Breast epithelium (tissue), 4 donors: ENCODE measurements around the gene SMARCD3. TPM values are rescaled to one million over a fixed set of nuclear protein-coding genes. Genes with fewer than 3 reads are reported as not detected.

Source experiments
- DNase-seq, 2 donors: peaks; one replicate each; pipeline ENCODE4 v3.0.0-alpha.2; 2019; ENCODE audit warnings: low spot score in 2 of 2
- H3K27ac ChIP-seq, 2 donors: fragments of 200-600 bp; sonication (generic) in 1 of 2; one replicate each; pipeline ENCODE4 v1.5.1; 2016 to 2019; ENCODE audit warnings: mild to moderate bottlenecking in 1 of 2
- H3K27me3 ChIP-seq, 2 donors: fragments of 200-600 bp; sonication (generic) in 1 of 2; one replicate each; pipeline versions ENCODE4 v1.5.1 to v1.6.0; 2017 to 2019; ENCODE audit warnings: control low read depth in 1 of 2, mild to moderate bottlenecking in 1 of 2
- H3K36me3 ChIP-seq: fragments of 200-600 bp; one replicate; pipeline ENCODE4 v1.5.1; 2019
- H3K4me1 ChIP-seq, 2 donors: fragments of 200-600 bp; sonication (generic); one replicate each; pipeline ENCODE4 v1.5.1; 2016 to 2019; ENCODE audit warnings: control low read depth in 1 of 2
- H3K4me3 ChIP-seq, 3 donors: fragments of 200-600 bp; sonication (generic); 1 replicate in 2 of 3; 2 replicates in 1 of 3; pipeline ENCODE4 v1.5.1; 2016 to 2019; ENCODE audit warnings: mild to moderate bottlenecking in 3 of 3, moderate library complexity in 2 of 3
- H3K9me3 ChIP-seq, 2 donors: fragments of 200-600 bp; sonication (generic) in 1 of 2; one replicate each; pipeline ENCODE4 v1.5.1; 2016 to 2019; ENCODE audit warnings: control low read depth in 1 of 2
- POLR2A ChIP-seq: fragments of 450-650 bp; IDR thresholded peaks from one replicate; pipeline ENCODE4 v1.6.1; 2016; ENCODE audit warnings: antibody characterized with exemption, mild to moderate bottlenecking, moderate library complexity
- POLR2AphosphoS5 ChIP-seq, 3 donors: sonication (generic); formaldehyde crosslinking; IDR thresholded peaks; one replicate each; pipeline ENCODE4 v1.6.1; 2017; ENCODE audit warnings: antibody characterized with exemption in 3 of 3
- intact Hi-C: fragments of 100-400 bp; cut with DNase I; formaldehyde crosslinking; loops from one replicate; pipeline ENCODE4 v1.15.1; 2023; ENCODE audit warnings: low total_unique reads
- total RNA-seq, 3 donors: library from RNA; depleted of rRNA; stranded (reverse); fragments of >200 nt; gene quantifications; one replicate each; pipeline ENCODE4 v1.1.0, GENCODE V29; 2016
- TF ChIP-seq, protein P1 (sequence below), 3 donors: fragments of 450-650 bp; IDR thresholded peaks; one replicate each; pipeline ENCODE4 v1.5.1; 2016 to 2017; ENCODE audit warnings: antibody characterized with exemption in 3 of 3, mild to moderate bottlenecking in 3 of 3, moderate library complexity in 3 of 3

SMARCD3 gene
- total RNA-seq, 3 donors from 2014 or later = 21.3 to 69.5 (median 43.5) TPM

DNA sequence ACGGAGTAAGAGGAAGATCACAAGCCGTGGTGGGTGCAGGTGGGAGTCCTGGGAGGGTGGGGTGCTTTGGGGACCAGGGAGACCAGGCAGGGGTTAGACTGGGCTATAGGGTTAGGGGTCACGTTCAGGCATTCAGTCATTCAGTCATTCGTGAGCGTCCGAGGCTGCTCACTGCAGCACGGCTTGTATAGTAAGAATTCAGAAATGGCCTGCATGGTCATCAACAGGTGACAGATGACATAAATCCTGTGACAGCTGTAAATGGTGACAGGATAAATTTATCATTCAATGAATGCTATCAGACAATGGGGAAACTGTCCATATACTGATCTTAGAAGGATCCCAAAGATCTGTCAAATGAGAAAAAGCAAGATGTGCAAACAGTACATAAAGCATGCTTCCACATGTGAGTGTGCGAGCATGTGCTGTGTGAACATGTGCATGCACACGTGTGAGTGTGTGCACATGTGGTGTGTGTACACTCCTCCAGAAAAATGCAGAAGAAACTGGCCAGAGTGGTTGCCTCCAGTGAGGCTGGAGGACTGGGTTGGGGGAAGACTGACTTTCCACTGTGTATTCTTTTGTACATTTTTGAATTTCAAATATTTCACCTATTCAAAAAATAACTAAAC, 32.0 kb upstream of the SMARCD3 start:
- Histone ChIP-seq H3K27me3 (peaks cover 0 to 2% of the 10 kb centered on the region in 2 donors), H3K9me3 (no peaks in the 10 kb centered on the region), H3K4me3 (no peak overlapping the region), H3K4me1 (peaks cover 0 to 6% of the 10 kb centered on the region in 2 donors), H3K27ac (no peak overlapping the region), H3K36me3 (no peaks in the 10 kb centered on the region)
- DNase-seq = no peak
- intact Hi-C loops = no loop called here
- no peak for TF ChIP-seq POLR2AphosphoS5 (IDR thresholded peaks at IDR 0.05)
- TF ChIP-seq, protein P1, sequence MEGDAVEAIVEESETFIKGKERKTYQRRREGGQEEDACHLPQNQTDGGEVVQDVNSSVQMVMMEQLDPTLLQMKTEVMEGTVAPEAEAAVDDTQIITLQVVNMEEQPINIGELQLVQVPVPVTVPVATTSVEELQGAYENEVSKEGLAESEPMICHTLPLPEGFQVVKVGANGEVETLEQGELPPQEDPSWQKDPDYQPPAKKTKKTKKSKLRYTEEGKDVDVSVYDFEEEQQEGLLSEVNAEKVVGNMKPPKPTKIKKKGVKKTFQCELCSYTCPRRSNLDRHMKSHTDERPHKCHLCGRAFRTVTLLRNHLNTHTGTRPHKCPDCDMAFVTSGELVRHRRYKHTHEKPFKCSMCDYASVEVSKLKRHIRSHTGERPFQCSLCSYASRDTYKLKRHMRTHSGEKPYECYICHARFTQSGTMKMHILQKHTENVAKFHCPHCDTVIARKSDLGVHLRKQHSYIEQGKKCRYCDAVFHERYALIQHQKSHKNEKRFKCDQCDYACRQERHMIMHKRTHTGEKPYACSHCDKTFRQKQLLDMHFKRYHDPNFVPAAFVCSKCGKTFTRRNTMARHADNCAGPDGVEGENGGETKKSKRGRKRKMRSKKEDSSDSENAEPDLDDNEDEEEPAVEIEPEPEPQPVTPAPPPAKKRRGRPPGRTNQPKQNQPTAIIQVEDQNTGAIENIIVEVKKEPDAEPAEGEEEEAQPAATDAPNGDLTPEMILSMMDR (IDR thresholded peaks at IDR 0.05) = no peak
- TF ChIP-seq POLR2A = no peak

GRCh38 chr7:151279868-151280267, 31.4 kb upstream of the SMARCD3 start:
- TF ChIP-seq, protein P1 (IDR thresholded peaks at IDR 0.05) = no peak
- TF ChIP-seq POLR2A = no peak
- no peak for TF ChIP-seq POLR2AphosphoS5 (IDR thresholded peaks at IDR 0.05)
- DNase-seq = no peak
- intact Hi-C loops = no loop called here
- Histone ChIP-seq H3K4me3 (no peak overlapping the region), H3K36me3 (no peaks in the 10 kb centered on the region), H3K4me1 (peaks cover 0 to 12% of the 10 kb centered on the region in 2 donors), H3K9me3 (no peaks in the 10 kb centered on the region), H3K27me3 (peaks cover 0 to 2% of the 10 kb centered on the region in 2 donors), H3K27ac (no peak overlapping the region)

DNA sequence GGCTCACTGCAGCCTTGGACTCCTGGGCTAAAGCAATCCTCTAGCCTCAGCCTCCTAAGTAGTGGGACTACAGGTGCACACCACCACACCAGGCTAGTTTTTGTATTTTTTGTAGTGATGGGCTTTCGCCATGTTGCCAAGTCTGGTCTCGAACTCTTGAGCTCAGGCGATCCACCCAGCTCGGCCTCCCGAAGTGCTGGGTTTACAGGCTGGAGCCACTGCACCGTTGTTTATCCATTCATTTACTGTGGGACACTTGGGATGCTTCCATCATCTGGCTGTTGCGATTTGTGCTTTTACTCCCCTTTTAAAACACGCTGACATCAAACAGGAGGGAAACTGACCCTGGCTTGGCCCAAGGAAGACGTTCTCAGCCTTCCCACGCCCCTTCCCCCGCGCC, 30.5 kb upstream of the SMARCD3 start:
- H3K27me3 ChIP-seq = peaks cover 0 to 2% of the 10 kb centered on the region in 2 donors
- intact Hi-C loops = no loop called here
- no peaks in the 10 kb centered on the region for H3K36me3 ChIP-seq
- H3K4me3 ChIP-seq = no peak overlapping the region
- no peaks in the 10 kb centered on the region for H3K9me3 ChIP-seq
- no peak for DNase-seq
- H3K4me1 ChIP-seq = peaks cover 0 to 19% of the 10 kb centered on the region in 2 donors
- no peak for TF ChIP-seq POLR2A
- no peak overlapping the region for H3K27ac ChIP-seq

- no peak for DNase-seq
- peak overlapping the region in 2 of 3 donors; percentile 52 to 77 for H3K4me3 ChIP-seq
- no peaks in the 10 kb centered on the region for H3K36me3 ChIP-seq
- H3K4me1 ChIP-seq = peaks cover 2 to 21% of the 10 kb centered on the region in 2 donors
- H3K27ac ChIP-seq = peak overlapping the region in 1 of 2 donors; percentile 89
- TF ChIP-seq POLR2AphosphoS5 (IDR thresholded peaks at IDR 0.05) (no peak), POLR2A (no peak)
- TF ChIP-seq, protein P1 (IDR thresholded peaks at IDR 0.05) = no peak
- H3K9me3 ChIP-seq = no peaks in the 10 kb centered on the region
- intact Hi-C loops = no loop called here
- H3K27me3 ChIP-seq = peaks cover 0 to 2% of the 10 kb centered on the region in 2 donors
Measured at GRCh38 chr7:151277631-151278030, 29.1 kb upstream of the SMARCD3 start.

DNA sequence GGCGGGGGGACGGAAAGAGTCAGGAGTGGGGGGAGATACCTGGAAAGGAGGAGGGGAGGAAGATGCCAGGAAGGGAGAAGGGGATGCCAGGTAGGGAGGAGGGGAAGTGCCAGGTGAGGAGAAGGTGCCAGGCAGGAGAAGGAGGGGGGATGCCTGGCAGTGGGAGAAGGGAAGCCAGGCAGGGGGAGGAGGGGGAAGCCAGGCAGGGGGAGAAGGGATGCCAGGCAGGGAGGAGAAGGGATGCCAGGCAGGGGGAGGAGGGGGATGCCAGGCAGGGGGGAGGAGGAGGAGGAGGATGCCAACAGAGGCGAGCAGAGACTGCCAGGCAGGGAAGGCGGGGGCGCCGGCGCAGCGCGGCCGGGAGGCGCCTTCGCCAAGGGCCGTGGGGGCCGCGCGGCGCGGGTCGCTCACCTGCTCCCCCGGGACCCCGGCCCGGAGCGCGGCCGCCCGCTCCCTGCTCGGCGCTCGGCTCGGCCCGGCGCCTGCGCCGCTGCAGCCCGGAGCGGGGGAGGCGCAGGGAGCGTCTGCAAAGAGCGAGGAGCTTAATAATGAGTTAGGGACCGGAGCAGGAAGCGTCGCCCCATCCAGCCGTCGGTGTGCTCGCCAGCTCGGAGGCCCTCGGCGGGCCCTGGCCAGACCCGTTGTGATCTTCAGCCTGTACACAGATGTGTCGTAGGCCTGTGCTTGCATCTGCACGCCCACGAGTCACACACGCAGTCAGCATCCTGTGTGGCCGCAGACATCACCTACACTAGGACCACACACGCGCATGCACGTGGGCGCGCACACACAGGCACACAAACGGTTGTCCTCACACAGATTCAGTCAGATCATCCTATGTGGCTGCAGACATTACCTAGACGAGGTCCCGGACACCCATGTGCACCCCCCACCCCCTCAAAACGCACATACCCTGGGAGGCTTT, 28.4 kb upstream of the SMARCD3 start:
- TF ChIP-seq, protein P1 (IDR thresholded peaks at IDR 0.05) = no peak
- TF ChIP-seq POLR2A (no peak), POLR2AphosphoS5 (IDR thresholded peaks at IDR 0.05) (peak in 1 of 3 donors; percentile 51)
- intact Hi-C loops = no loop called here
- Histone ChIP-seq H3K4me3 (peak overlapping the region; percentile 31 to 77 (median 52)), H3K27ac (peak overlapping the region; percentile 67 to 89), H3K4me1 (peaks cover 10 to 27% of the 10 kb centered on the region in 2 donors), H3K9me3 (no peaks in the 10 kb centered on the region), H3K36me3 (no peaks in the 10 kb centered on the region), H3K27me3 (peaks cover 0 to 2% of the 10 kb centered on the region in 2 donors)
- DNase-seq = peak in 1 of 2 donors; percentile 70
